Subcutaneous adipose tissue (tissue), 4 donors: ENCODE measurements around the gene MFN2. TPM values are rescaled to one million over a fixed set of nuclear protein-coding genes. Genes with fewer than 3 reads are reported as not detected.

ENCODE experiments used
- total RNA-seq, 4 donors: library from RNA; depleted of rRNA; stranded (reverse); fragments of >200 nt; gene quantifications; one replicate each; pipeline ENCODE4 v1.1.0, GENCODE V29; 2016
- TF ChIP-seq, protein P1 (sequence below): fragments of 450-650 bp; IDR thresholded peaks from one replicate; pipeline ENCODE4 v1.5.1; 2016; ENCODE audit warnings: low read depth, mild to moderate bottlenecking, control low read depth, antibody characterized with exemption, moderate library complexity

Gene MFN2
- total RNA-seq, 4 donors from 2014 or later = 46.5 to 69.9 (median 48.8) TPM

DNA sequence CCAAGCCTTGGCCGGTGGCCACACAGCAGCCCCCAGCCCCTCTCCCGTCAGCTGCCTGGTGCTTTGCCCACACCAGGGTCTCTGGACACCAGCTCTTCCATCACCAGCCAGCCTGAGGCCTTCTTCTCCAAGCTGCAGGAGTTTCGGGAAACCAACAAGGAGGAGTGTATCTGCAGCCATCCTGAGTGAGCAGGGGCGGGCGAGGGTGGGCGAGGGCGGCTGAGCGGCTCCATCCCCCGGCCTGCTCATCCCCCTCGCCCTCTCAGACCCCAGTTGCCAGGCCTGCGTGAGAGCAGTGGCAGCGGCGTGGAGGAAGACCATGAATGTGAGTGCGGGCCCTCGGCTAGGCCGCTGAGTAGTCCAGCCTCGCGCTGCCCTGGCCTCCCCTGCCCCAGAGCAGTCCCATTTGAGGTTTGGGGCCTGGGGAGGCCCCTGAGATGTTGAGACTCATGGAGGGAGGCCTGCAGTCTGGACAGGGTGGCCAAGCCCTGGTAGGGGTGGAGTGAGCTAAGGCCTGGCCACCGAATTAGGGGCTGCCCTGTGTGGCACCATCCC lies 48.8 kb downstream of the MFN2 start:
- TF ChIP-seq, protein P1, sequence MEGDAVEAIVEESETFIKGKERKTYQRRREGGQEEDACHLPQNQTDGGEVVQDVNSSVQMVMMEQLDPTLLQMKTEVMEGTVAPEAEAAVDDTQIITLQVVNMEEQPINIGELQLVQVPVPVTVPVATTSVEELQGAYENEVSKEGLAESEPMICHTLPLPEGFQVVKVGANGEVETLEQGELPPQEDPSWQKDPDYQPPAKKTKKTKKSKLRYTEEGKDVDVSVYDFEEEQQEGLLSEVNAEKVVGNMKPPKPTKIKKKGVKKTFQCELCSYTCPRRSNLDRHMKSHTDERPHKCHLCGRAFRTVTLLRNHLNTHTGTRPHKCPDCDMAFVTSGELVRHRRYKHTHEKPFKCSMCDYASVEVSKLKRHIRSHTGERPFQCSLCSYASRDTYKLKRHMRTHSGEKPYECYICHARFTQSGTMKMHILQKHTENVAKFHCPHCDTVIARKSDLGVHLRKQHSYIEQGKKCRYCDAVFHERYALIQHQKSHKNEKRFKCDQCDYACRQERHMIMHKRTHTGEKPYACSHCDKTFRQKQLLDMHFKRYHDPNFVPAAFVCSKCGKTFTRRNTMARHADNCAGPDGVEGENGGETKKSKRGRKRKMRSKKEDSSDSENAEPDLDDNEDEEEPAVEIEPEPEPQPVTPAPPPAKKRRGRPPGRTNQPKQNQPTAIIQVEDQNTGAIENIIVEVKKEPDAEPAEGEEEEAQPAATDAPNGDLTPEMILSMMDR = no peak

DNA sequence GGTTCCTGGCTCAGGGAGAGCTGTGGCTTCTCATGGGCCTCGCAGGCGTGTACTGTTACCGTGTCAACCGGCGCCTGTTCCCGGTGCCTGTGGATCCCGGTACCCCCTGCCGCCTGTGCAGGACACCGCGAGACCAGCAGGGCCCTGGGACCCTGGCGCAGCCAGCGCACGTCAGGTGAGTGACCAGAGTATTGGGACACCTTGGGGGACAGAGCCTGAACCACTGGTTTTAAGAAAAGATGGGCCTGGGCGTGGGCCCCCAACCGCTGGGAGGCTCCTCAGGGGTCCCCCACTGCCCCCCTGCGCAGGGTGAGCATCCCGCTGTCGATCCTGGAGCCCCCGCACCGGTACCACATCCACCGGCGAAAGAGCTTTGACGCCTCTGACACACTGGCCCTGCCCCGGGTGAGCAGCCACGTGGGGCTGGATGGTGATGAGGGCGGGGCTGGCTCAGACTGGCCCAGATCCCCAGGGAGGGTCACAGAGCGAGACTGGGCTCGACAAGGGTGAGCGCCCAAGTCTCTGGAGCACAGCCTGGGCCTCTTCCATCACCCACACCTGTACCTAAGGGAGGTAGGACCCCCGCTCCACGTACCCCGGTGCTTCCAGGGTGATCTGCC lies 49.6 kb downstream of the MFN2 start:
- TF ChIP-seq, protein P1 = no peak

- TF ChIP-seq, protein P1 = no peak
Measured at GRCh38 chr1:12031039-12031980, 51.1 kb downstream of the MFN2 start.

- TF ChIP-seq, protein P1 = no peak
Measured at GRCh38 chr1:12032161-12032621, 51.9 kb downstream of the MFN2 start.

GRCh38 chr1:12034381-12034801 lies 54.1 kb downstream of the MFN2 start:
- TF ChIP-seq, protein P1 = no peak

- TF ChIP-seq, protein P1 = no peak
Measured at GRCh38 chr1:12035312-12035711, 55.1 kb downstream of the MFN2 start.
